ENCODE data around the gene AKR1C1.
"Not testable (repeated sequence)": the region's sequence is repeated elsewhere in the genome, so short reads cannot be mapped to it uniquely, and the experiment has no call there.

GRCh38 chr10:4963815-4964154 lies 570 bp downstream of the AKR1C1 start:
- not testable (repeated sequence) for TF ChIP-seq REST (IDR thresholded peaks at IDR 0.05; ENCODE audit: borderline replicate concordance in 1 of 2, low read depth in 1 of 2, low read length in 2 of 2); CTCF (CRISPR knock-in tag; IDR thresholded peaks at IDR 0.05); CCAR2 (optimal IDR thresholded peaks at IDR 0.05; ENCODE audit: low read depth, low read length); ZBTB21 (CRISPR knock-in tag; IDR thresholded peaks at IDR 0.05); CSRNP1 (CRISPR knock-in tag; IDR thresholded peaks at IDR 0.05); SMARCC2 (IDR thresholded peaks at IDR 0.05); ASH2L (IDR thresholded peaks at IDR 0.05; ENCODE audit: insufficient read length, low read depth, low read length); ZNF501 (CRISPR knock-in tag; IDR thresholded peaks at IDR 0.05); MAX (IDR thresholded peaks at IDR 0.05)
- TF ChIP-seq, protein P1, sequence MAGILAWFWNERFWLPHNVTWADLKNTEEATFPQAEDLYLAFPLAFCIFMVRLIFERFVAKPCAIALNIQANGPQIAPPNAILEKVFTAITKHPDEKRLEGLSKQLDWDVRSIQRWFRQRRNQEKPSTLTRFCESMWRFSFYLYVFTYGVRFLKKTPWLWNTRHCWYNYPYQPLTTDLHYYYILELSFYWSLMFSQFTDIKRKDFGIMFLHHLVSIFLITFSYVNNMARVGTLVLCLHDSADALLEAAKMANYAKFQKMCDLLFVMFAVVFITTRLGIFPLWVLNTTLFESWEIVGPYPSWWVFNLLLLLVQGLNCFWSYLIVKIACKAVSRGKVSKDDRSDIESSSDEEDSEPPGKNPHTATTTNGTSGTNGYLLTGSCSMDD (CRISPR knock-in tag; IDR thresholded peaks at IDR 0.05) = not testable (repeated sequence)
- TF ChIP-seq, protein P2, sequence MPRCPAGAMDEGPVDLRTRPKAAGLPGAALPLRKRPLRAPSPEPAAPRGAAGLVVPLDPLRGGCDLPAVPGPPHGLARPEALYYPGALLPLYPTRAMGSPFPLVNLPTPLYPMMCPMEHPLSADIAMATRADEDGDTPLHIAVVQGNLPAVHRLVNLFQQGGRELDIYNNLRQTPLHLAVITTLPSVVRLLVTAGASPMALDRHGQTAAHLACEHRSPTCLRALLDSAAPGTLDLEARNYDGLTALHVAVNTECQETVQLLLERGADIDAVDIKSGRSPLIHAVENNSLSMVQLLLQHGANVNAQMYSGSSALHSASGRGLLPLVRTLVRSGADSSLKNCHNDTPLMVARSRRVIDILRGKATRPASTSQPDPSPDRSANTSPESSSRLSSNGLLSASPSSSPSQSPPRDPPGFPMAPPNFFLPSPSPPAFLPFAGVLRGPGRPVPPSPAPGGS (CRISPR knock-in tag; IDR thresholded peaks at IDR 0.05) = not testable (repeated sequence)

Data from HepG2 (cell line).